Measurements from ENCODE around the gene TOM1.
"Not testable (repeated sequence)": the region's sequence is repeated elsewhere in the genome, so short reads cannot be mapped to it uniquely, and the experiment has no call there.

Gene TOM1

DNA sequence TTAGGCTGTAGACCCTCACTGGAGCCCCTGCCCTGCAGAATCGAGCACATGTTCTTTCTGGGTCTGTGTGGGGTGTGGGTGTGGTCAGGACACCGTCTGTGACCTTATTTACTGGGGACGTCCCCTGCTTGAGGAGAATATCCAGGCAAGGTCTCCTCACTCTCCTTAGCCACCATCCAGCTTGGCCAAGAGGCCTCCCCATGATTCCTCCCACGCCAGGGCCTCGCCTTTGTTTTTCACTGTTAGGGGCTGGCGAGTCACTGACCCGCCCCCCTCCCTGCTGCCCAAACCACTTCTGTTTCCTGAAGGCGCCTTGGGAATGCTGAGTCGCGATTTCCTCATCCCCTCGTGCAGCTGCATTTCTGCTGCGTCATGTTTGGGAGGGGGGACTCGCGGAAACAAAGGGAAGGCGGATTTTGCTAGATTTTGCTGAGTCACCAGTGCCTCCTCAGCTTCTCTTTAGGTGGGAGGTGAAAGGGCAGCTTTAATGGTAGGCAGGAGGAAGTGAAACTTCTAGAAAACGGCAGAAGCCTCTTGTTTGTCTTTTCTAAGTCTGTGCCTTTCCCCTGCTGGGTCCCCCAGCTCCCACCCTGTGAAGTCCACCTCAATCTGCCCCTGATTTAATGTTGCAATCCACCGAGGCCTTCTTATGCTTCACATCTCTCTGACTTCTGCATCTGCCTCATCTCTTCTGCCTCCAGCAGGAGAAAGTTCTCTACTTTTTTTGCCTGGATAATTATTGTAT is 77.2 kb downstream of the TOM1 start:
- peak; percentile 88 for DNase-seq

DNA sequence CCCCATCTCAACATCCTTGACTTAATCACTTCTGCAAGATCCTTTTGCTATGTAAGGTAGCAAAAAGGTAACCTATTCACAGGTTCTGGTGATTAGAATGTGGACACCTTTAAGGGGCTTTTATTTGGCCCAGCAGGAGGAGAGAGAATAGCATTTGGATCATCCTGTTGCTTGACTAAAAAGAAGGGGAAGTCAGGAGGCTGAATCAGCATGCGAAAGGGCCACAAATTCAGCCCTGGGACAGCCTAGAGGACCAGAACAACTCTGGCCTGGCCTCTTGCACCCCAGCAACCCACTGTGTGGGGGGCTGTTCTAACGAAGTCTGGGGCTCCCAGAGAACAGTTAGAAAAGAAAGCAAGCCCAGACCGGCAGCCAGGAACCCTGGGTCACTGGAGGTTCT is 78.0 kb downstream of the TOM1 start:
- DNase-seq: peak; percentile 7

DNA sequence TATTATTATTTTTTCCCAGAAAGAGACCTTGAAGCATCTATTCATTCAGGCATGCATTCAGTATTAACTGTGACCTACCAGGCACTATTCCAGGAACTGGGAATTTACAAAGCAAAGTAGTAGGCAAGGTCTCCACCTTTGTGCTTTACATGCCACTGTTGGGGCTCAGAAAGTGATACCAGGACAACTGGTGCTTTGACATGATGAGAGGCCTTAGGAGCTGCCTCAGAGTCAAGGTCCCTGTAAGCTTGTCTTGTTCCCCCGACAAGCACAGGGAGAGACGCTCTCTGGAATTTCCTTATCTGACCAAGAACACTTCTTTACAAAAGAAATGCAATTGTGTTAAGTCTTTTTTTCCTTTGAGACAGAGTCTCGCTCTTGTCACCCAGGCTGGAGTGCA is 78.9 kb downstream of the TOM1 start:
- no peak for DNase-seq

DNA sequence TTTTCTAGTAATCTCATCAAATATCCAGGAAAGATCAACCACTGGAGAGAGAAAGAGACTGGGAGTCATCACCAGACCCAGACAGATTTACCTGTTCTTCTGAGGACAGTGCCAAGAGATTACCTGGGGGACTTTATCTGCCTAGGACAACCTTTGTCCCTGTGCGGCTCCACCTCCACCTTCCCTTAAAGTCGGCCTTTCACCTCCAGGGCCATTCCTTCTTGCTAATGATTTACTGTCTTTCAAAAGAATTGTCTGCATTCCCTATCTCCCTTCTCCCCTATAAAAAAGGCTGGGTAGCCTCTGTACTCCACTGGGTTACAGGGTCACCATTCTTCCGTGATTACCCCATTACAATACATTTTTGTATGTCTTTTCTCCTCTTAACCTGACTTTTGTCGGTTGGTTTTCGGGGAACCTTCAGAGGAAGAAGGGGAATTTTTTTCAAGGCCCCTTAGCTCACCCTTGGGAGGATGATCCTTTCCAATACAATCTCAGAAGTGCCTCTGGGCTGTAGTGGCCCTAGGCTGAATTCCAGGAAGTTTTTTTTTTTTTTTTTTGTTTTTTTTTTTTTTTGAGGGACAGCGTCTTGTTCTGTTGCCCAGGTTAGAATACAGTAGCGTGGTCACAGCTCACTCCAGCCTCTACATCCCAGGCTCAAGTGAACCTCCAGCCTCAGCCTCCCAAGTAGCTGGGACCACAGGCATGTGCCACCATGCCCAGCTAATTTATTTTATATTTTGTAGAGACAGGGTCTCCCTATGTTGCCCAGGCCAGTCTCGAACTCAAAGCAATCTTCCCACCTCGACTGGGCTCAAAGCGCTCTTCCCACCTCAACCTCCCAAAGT is 79.7 kb downstream of the TOM1 start:
- DNase-seq: no peak

DNA sequence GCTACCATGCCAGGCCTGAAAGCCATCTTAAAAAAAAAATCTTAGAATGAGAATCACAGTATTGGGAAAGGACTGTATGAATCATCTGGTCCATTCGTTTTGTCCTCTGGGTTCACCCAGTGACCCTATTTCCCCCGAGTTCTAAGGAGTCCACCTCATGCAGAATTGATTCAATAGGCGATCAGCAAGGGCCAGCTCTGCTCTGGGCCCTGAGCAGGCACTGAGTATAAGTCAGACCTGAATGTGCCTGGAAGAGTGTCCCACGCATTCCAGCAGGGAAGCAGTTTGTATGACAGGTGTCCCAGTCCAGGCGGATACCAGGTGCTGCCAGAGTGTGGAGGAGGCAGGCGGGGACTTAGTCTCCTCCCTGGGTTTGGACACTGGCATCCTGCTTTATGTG is 80.3 kb downstream of the TOM1 start:
- DNase-seq: no peak

DNA sequence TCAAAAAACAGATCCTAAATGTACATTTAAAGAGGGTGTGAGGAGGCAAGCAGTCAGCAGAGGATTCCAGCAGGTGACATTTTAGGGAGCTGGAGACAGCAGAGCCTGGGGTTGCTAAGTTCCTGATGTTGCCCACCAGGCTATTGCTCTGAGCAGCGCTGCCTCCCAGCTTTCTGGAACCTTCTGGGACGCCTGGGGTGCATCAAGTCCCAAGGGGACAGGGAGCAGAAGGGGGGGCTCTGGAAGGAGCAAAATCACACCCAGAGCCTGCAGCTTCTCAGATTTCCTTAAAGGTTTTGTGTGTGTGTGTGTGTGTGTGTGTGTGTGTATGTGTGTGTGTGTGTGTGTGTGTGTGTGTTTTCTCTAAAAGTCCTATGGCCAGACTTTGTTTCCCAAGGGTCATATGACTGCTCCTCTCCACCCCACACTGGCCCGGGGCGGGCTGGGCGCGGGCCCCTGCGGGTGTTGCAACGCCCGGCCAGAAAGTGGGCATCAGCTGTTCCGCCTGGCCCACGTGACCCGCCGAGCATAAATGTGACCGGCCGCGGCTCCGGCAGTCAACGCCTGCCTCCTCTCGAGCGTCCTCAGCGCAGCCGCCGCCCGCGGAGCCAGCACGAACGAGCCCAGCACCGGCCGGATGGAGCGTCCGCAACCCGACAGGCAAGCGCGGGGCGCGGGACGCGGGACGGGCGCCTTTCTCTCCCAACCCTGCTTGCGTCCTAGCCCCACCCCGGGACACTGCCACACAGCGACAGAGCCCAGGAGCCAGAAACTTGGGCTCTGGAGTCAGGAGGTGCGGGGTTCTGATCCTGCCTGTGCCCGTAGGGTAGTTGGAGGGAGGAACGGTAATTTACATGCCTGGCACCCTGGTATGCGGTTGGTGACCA is 81.1 kb downstream of the TOM1 start, which contains the start of gene HMOX1:
HMOX1 (plus strand) TSS at position 560 of the 887 bp plus-strand sequence; CDS start at position 638, 78 bp downstream.
- DNase-seq: peak; percentile 87

DNA sequence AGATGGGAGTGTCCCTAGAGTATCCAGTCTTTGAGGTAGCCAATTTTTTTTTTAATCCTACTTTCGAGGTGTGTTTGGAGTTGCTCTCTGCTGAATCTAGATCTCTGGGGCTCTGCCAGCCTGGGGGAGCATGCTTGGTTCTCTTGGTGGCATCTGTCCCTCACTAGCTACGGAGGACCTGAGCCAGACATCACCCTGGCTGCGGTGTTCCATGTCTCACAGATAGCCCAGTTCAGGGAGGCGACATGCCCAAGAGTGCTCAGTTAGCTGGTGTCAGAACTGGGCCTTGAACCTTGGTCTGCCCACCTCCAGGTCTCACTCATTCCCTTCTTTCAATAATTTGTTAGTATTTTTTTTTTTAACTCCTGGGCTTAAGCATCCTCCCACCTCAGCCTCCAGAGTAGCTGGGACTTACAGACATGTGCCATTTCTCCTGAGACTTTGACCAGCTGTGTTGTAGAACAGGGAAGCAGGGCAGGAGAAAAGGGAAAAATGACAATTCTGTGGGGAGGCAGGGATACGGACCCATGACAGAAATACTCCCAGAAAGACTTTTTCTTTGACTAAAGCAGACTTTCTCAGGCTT is 81.8 kb downstream of the TOM1 start:
- no peak for DNase-seq

DNA sequence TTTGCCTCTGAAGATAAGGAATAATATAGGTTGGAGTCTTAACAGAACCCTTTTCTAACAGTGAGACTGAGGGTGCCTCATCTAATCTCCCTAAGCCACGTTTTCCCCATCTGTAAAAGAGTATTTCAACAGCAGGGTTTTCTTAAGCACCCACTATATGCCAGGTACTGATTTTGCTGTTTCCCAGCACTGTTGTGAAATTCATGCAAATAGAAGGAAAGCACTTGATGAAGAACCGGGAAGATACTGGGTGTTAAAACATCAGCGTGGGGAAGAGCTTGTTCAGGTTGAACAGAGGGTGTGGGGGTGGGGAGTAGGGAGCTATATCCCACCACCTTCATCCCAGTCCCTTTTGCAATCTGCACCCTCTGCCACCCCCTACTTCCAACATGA is 84.0 kb downstream of the TOM1 start:
- DNase-seq: no peak

DNA sequence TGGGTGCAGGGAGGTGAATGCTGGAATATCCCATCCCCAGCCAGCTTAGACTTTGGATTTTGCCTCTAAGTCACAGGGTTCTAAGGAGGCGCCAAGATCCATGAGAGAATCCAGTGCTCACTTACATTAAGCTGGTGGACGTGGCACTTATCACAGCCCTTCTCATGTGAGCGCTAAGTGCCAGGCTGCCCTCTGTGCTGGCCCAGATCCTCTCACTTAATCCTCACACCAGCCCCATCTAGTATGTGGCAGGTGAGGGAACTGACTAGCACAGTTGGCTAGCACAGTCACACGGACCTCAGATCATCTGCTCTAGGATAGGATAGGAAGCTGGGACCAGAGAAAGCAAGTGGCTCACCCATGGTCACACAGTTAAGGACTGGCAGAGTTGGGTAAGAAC is 84.8 kb downstream of the TOM1 start:
- no peak for DNase-seq

DNA sequence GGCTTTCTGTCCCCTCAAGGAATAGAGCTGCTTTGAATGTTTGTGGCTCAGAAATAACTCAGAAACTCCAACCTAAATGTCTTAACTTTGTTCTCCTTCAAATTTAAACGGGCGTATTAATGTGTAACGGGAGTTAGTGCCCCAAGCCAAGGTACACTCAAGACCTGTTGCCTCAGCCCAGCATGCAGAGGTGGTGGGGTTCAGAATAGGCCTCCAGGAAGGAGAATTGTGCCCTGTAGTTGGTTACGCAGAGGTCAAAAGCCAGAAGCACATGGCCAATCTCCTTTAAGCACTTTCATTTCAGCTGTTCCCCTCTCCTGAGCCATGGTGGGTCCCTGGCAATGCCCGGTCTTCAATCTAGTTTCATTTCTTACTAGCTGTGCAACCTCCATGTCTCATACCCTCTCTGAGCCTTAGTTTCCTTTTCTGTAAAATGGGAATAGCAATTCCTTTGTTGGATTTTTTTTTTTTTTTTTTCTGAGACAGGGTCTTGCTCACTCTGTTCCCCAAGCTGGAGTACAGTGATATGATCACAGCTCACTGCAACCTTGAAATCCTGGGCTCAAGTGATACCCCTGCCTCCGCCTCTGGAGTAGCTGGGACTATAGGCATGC is 85.4 kb downstream of the TOM1 start:
- DNase-seq: no peak

DNA sequence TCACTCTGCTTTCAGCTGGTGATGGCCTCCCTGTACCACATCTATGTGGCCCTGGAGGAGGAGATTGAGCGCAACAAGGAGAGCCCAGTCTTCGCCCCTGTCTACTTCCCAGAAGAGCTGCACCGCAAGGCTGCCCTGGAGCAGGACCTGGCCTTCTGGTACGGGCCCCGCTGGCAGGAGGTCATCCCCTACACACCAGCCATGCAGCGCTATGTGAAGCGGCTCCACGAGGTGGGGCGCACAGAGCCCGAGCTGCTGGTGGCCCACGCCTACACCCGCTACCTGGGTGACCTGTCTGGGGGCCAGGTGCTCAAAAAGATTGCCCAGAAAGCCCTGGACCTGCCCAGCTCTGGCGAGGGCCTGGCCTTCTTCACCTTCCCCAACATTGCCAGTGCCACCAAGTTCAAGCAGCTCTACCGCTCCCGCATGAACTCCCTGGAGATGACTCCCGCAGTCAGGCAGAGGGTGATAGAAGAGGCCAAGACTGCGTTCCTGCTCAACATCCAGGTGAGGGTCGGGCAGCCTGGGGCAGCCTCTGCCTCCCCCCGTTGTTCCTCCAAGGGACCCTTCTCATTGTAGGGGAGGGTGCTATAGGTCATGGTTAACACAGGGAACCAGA is 87.1 kb downstream of the TOM1 start:
- no peak for DNase-seq

DNA sequence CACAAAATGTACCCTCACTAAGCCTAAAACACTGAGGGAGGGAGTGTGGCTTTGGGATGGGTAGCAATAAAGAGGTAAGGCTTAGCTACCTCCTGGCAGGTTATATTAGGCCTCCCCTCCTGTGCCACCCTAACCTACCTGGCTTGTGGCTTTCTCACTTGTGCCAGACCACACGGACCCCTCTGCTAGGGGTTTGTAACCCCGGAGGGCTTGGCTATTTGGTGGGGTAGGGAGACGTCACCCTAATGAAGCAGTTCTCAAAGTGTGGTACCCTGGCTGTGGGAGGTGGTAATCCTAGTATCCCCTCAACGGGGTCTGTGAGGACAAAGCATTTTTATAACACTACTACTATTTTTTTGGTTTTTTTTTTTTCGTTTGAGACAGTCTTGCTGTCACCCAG is 91.2 kb downstream of the TOM1 start:
- DNase-seq: no peak

DNA sequence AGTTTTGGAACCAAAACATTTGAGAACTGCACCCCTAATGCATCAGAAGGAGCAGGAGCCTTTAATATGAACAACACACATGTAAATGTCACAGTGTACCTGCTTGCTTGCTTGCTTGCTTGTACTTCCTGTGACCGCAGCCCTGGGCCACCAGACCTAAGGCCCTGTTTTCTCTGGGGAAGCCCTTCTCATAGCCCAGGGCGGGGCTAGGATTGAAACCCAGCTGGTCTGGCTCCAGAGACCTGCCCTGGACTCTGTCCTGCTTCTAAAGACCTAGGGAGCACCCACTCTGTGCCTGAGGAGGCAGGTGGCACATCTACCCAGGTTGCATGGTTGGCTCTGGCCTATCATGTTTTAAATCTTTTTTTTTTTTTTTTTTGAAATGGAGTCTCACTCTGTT is 92.7 kb downstream of the TOM1 start:
- no peak for DNase-seq

DNA sequence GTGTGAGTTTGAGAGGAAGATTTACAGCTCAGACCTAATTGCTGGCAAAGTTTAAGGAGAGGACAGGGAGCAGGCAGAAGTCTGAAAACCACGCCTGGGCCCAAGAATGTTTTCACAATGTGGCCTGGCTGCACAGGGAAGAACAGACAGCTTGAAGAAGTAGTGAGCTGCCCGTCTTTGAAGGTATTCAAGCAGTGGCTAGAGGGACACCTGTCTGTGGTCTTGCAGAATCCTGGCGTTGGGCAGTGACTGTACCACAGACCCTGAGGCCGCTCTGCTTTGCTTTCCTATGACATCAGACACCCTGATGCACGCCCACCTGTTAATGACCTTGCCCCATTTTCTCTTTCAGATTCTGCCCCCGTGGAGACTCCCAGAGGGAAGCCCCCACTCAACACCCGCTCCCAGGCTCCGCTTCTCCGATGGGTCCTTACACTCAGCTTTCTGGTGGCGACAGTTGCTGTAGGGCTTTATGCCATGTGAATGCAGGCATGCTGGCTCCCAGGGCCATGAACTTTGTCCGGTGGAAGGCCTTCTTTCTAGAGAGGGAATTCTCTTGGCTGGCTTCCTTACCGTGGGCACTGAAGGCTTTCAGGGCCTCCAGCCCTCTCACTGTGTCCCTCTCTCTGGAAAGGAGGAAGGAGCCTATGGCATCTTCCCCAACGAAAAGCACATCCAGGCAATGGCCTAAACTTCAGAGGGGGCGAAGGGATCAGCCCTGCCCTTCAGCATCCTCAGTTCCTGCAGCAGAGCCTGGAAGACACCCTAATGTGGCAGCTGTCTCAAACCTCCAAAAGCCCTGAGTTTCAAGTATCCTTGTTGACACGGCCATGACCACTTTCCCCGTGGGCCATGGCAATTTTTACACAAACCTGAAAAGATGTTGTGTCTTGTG is 93.7 kb downstream of the TOM1 start:
- DNase-seq: no peak

DNA sequence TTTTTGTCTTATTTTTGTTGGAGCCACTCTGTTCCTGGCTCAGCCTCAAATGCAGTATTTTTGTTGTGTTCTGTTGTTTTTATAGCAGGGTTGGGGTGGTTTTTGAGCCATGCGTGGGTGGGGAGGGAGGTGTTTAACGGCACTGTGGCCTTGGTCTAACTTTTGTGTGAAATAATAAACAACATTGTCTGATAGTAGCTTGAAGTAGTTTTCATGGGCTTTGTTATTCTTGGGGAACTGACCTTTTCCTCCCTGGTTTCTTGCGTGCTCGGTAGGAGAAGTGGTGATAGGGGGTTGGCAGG is 94.3 kb downstream of the TOM1 start:
- DNase-seq: no peak

DNA sequence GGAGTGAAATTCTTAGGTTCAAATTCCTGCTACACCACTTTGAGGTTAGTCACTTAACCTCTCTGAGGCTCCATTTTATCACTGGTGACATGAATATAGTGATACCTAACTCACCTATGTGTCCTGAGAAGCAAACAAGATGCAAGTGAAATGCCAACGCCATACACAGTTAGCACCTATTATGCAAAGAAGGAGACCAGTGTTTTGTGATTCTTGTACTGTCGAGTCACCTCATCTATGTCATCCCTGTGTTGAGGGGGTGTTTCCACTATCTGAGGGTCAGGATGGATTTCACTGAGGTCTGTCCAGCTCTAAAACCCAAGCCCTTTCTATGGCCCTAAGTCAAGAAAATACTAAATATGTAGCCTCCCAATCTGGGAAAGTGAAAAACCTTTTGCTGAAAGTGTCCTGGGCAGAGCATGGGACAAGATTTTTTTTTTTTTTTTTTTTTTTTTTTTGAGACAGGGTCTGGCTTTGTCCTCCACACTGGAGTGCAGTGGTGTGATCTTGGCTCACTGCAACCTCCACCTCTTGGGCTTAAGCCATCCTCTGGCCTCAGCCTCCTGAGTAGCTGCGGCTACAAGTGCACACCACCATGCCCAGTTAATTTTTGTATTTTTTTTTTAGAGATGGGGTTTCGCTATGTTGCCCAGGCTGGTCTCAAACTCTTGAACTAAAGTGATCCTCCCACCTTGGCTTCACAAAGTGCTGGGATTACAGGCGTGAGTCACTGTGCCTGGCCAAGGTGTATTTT is 95.3 kb downstream of the TOM1 start:
- no peak for DNase-seq

DNA sequence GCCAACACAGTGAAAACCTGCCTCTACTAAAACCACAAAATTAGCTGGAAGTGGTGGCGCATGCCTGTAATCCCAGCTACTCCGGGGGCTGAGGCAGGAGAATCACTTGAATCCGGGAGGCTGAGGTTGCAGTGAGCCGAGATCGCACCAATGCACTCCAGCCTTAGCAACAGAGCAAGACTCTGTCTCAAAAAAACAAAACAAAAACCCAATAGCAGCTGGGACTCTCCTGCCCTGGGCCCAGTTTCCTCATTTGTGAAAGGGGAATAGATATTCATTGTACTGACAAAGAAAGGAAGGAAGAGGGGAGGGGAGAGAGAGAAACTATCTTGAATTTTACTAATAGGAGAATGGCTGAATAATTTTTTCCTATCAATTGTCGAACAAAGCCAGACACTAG is 96.9 kb downstream of the TOM1 start:
- DNase-seq: not testable (repeated sequence)

DNA sequence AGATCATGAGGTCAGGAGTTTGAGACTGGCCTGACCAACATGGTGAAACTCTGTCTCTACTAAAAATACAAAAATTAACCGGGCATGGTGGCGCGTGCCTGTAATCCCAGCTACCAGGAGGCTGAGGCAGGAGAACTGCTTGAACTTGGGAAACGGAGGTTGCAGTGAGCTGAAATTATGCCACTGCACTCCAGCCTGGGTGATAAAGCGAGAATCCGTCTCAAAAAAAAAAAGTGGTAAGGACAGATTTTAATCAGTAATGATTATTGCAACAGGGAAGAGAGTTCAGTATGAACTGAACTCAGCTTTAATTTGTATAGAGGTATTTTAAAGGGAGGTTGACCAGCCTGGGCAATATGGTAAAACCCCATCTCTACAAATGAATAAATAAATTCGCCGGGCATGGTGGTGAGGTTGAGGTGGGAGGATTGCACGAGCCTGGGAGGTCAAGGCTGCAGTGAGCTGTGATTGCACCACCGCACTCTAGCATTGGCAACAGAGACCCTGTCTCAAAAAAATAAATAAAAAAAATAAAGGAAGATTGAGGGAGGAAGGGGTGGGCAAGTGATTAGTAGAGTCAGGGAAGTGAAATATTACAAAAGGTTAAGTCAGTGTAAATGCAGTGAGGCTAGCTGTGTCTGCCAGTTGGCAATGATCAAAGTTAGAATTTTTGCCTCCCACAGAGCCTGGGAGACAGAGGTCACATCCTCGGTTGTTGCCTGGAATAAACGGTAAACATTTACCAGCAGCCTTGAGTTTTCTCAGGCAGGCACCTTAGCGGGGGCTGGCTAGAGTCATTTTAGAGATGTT is 97.6 kb downstream of the TOM1 start:
- DNase-seq: no peak

Measured in midbrain (tissue), 1 donor.